HG03457 (cell line): ENCODE data around the gene ATXN3L.

Experiments
- ATAC-seq: cut with Tn5 transposase; IDR thresholded peaks from one replicate; pipeline ENCODE4 v1.9.1; 2021; ENCODE audit warnings: moderate number of reproducible peaks; ENCODE audit not compliant: unreplicated experiment

ATXN3L gene

DNA sequence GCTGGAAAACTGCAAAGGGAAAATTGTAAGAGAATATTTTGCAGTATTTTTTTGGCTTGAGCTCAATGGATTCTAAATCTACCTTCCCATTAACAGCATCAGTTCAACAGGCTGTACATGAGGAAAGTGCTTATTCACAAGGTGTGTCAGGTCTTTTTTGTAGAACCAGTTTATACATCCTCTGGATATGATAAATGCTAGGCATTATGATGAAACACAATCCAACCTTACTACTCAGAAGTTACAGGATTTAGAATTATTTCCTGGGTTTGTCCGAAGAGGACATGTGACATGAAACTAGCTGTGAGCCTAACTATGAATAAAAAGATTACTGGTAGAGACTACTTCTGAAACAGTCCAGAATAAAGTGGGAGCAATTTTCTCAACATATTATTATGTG is 49.5 kb downstream of the ATXN3L start:
- no peak for ATAC-seq

DNA sequence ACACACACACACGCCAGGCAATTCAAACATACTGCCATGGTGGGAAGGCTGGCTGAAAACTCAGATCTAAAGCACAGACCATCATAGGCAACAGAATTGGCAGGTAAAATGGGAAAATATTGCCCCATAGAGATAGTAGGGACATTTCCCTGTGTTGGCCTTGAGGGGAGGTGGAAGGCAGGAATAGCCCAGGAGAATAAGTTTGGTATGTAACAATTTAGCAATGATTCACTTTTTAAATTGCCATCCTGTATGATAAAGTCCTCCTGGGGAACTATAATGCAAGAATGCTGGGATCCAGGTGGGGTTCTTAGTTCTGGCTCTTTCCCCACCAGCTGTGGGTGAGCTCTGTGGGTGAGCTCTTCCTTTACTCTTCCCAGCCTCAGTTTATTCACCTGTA is 51.0 kb downstream of the ATXN3L start:
- no peak for ATAC-seq
